ENCODE results near the gene LRP8.

Gene LRP8

DNA sequence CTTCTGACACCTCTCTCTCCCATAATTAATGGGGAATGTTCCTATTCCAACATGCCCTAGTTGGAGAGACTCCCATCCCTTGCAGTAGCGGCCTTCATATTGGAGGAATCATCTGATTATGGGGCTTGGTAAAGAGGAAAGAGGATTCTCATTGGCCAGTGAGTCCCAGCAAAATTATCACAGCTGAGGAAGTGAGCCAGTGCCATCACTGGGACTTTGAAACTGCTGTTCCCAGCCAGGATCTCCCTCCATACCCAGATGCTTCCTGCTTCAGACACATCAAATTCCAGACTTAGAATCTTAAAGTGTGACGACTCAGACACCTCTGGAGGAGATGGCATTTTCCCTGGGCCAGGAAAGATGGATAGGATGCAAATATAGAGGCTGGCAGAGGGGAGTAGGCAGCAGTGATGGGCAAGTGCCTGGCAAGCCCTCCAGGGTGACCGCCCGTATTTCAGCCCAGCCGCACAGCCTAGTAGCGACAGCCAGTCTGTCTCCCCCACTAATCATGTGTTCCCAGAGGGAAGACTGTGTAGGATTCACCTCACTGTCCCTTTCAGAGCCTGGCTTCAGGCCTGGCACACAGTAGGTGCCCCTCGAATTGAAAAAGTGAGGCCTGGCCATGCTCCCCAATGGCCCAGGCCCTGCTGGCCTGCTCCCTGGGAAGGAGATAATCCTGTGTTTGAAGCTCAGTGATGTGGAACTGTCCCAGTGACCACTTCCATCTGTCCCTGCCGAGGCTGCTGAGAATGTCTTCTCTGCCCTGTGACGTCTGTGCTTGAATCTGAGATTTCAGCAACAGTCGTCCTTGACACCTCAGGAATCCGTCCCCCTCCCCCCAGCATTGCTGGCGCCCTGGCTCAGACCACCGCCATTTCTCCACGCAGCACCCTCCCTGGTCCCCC, 48.3 kb downstream of the LRP8 start:
- no peak for DNase-seq

DNA sequence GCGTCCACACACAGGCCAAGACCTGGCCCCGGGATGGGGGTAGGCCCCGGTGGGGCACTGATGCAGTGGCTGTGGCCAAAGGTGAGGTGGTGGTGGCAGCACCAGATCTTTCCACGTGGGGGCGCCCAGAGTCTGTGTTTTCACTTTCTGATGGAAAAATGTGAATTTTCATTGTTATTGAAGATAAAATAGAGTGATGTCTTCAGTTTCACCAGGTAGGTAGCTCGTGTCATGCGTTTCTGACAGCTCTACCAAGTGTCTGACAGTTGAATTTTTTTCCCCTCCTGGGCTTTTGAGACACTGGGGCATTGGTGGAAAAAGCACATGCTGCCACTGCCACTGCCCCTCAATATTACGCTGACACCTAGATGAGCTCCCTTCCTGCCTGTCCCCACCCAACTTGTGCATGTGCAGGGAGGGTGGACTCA, 49.6 kb downstream of the LRP8 start:
- no peak for DNase-seq

DNA sequence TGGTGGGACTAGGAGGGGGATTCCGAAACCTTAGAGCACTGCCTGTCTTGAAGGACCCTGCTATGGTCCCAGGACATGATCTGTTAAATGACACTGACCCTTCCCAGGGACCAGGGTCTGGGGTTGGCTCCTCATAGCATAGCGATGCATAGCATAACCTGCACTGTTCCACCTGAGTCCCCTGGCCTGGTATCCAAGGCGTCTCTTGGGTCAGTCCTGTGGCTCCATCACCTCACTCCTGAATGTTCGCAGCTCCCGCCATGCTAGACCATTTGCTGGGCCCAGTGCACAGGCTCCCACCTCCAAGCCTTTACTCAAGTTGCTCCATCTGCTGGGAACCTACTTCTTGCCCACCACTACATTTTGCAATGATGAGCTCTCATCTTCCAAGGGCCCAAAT, 50.5 kb downstream of the LRP8 start:
- DNase-seq = no peak

DNA sequence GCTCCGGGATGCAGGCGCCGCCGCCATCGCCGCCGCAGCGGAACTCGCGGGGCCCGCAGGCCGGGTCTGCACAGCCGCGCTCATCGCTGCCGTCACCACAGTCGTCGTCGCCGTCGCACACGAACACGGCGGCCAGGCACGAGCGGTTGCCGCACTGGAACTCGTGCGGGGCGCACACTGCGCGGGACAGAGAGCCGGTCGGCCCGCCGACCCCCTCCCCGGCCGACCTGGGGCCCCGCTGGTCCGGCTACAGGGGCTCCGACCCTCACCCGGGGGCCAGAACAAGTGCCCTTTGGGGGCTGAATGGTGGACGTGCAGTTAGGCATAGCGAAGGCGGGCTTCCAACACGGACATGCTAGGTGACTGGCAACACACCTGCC, 51.0 kb downstream of the LRP8 start:
- DNase-seq = no peak

DNA sequence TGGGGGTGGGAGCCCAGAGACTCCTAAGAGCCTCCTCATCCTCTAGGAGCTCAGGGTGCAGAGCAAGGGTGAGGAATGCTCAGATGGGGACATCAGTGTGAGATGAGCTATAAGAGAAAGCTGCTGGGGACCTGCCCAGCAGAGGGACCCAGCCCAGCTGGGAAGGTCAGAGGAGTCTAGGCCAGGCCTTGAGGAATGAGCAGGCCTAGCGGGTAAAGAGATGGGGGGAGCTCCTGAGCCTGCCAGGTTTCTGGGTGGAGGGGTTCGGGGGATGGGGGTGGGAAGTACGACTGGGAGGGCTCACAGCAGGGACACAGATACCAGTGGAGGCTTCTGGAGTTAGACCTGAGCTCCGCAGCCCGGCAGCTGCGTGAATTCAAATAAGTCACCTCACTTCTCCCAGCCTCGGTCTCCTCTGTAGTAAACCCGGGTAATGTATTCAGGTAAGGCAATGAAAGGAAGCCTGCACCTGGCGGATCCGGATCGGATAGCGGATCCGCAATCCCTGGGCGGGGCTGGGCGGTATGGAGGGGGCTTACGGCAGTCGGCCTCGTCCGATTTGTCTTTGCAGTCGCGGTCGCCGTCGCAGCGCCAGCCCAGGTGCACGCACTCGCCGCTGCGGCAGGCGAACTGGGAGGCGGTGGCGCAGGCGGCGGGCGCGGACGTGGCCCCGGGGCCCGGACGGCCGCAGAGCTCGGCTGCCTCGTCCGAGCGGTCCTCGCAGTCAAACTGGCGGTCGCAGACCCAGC, 51.5 kb downstream of the LRP8 start:
- no peak for DNase-seq

DNA sequence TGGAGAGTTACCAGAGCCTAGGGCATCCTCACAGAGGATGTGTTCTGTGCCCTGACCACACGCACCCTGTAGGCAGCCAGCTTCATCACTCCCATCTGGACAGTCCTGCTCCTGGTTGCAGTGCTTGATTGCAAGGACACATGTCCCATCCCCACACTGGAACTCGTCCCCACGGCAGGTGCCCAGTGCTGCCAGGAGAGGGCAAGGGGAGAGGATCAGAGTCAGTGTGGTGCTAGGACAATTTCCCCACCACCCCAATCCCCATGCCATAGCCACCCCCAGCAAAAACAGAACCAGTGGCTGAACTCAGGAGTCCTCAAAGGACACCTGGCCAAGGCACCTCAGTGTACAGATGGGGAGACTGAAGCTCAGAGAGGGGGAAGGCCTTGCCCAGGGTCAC, 52.3 kb downstream of the LRP8 start:
- DNase-seq = no peak

DNA sequence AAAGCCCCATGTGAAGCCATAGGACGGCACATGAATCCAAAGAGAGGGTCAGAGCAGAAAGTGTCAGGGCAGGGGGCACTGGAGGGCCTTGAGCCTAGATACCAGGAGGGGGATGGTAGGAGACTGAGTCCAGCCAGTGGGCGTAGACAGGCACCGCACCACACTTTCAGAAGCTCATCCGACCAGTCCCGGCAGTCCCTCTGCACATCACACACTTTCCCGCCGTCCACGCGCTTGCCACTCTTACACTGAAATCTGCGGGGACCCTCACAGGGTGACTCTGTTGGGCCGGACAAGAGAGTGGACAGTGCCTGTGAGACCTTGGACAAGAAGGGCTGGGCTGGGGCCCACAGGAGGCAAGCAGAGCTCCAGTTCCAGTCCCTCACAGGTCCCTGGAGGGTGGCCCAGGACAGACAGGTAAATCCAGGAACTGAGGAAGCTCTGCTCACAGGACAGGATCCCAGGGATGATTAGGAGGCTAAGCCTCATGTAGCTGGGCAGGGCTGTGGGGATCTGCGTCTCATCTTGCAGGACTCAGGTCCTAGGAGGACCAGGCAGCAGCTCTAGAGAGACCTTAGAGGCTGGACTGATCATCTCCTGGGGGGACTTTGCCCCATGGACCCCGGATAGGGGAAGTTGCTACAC, 53.2 kb downstream of the LRP8 start:
- DNase-seq = no peak

DNA sequence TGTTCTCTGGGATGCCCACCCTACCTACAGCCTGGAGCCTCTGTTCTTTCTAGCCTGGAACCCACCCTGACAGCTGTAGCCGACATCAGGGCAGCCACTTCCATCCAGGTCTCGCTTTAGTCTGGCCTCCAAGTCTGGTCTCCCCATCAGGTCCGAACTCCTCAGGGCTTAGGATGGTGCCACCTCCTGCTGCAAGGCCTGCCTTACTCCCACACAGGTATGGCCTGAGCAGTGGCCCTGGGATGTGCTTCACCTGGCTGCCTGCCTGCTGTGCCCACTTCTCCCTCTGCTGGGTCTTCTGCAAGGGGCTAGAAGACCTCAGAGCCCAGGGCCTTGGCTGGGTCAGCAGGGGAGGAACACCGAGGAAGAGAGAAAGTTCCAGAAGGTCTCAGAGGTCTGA, 53.8 kb downstream of the LRP8 start:
- no peak for DNase-seq

DNA sequence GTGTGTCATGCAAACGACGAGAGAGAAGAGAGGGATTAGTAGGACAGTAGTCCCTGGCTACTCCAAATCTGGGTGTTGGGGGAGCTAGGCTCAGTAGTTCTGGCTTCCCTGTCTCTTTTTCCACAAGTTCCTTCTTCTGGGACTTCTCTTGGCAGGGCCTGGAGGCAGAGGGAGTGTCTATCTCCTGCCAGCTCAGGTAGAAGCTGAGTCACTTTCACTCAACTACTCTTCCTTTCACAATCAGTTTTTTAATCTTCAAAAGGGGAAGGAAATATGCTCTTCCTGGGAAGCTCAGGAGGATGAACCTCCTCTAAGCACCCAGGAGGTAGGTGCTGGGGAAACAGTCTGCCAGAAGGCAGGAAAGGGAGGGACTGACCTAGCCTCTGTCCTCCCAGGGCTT, 54.3 kb downstream of the LRP8 start:
- no peak for DNase-seq

DNA sequence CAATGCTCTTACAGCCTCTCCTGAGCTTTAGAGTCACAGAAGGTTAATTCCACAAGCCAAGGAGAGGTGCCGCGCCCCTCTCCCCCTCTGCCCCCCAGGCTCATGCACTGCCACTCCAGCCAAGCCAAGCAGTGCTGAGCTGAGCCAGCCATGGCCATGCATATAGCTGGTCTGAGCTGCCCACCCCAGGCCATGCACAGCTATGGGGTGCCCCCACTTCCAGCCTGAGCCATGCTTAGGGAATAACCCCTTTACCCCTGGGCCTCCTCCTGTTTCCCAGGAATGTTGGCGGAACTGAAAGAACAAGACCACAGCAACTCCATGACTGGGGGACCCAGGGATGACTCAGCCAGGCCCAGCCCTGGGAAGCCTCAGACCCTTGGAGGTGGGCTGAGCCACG, 55.5 kb downstream of the LRP8 start:
- no peak for DNase-seq

DNA sequence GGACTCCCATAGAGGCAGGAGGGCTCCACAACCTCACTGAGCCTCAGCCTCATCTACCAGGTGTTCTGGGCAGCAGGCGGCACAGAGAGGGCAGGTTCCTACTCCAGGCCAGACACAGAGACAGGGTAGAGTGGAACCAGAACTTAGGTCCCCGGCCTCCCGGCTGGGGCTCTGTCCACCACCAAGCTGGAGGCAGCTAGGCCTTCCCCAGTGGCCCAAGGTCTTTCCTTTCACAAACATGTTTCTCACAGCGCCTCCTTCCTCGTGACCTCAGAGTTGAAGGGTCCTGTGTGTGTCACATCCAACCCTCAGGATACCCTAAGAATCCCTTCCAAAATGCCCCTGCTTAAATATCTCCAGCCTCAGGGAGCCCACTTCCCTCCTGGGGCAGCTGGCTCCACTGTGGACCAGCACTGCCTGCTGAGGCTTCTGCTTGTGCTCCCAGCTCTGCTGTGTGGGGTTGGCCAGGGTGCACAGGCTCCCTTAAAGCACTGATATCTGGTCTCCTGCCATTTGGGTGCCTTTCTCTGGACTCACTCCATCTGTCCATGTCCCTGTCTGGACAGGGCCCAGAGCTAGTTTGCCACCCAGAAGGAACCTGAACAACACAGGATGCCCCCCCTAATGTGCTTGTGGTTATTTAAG, 56.3 kb downstream of the LRP8 start:
- DNase-seq = no peak

DNA sequence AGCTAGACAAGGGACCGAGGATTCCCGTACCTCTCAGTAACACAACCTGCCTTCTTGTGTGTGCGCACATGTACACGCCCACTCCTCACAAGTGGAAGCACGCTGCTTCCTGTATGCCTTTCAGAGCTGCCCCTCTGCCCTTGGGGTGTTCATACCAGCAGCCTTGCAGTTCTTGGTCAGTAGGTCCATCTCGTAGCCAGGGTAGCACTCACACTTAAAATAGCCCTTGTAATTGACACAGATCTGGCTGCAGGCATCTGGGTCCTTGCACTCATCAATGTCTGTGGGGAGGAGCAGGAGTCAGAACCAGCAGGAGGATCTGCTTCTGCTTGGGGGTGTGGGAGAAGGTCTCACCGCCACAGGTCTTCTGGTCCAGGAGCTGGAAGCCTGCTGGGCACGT, 57.0 kb downstream of the LRP8 start:
- DNase-seq = no peak

DNA sequence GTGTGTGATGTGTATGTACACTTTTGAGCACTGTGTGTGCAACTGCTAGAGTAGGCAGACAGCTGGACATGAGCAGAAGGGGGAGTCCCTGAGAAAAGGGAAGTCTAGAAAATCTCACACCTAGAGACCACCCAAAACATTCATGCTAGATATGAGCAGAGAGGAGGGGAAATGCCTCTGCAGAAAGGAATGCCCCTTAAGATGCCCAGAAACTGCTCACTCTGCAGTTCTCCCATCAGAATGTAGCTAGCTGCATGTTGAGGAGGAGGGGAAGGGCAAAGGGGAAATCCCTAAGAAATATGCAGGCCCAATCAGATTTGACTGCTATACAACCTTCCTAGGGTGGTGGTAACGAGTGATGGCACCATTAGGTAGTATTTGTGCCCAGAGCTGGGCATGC, 57.8 kb downstream of the LRP8 start:
- no peak for DNase-seq

DNA sequence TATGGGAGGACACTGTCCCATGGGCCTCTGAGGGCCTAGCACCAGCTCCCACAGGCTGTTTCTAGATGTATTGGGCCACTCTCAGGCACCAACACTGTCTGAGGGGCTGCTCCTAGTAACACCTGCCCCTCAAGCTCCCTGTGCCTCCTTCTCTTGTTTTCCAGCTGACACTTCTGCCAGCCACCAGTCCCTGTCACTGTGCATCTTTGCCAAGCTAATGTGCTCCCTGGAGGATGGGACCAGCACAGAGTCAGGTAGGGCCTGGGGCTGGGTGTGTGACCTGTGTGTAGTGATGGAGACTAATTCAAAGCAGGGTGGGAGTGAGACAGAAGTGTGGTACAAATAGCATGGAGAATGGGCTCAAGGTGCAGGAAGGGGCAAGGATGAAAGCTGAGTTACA, 60.1 kb downstream of the LRP8 start:
- no peak for DNase-seq

DNA sequence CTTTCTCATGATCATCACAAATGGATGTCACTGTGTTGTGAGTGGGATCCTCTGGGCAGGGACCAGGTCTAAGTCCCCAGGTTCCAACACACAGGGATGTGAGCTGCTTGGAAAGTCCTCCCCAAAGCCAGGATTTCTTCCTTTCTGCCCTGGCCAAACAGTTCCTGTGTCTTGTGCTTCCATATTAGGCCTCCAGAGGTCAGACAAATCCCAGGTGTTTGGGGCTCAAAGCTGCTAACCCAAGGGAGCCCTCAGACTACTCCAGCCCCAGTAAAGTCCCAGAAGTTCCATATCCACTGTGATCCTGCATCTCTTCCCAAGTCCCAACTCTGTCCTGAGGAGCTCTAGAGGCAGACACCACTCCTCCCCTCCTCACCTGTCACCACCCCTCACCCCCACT, 61.8 kb downstream of the LRP8 start:
- DNase-seq = no peak

DNA sequence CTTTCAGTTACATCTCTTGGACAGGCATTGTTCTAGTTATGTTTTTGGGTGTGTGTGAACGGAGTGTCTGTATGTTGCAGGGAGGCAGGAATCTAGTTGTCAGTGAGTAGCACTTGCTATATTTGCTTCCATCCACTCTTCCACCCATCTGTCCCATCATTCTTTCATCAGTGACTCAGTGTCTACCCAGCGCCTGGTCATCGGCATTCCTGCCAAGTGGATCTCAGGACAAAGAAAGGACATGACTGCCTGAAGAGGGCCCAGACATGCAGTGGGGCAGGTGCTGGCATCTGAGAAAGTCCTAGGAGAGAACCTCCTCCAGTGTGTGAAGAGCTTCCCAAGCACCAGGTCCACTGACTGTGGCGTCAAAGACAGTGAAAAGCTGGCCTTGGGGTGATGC, 62.3 kb downstream of the LRP8 start:
- DNase-seq = no peak

DNA sequence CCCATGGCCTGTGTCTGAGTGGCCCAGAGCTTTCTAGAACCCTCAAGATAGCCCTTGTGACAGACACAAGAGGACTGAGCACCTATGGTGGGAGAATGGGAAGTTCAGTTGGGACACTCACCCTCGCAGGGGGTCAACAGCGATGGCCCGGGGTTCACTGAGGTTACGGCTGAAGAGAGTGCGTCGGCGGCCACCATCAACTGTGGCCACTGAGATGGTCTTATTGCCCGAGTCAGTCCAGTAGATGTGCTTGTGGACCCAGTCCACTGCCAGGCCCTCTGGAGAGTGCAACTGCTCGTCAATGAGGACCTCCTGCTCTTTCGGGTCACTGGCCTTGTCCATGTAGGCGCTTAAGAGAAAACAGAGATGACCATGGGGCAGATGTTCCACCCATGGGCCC, 63.8 kb downstream of the LRP8 start:
- DNase-seq = no peak

DNA sequence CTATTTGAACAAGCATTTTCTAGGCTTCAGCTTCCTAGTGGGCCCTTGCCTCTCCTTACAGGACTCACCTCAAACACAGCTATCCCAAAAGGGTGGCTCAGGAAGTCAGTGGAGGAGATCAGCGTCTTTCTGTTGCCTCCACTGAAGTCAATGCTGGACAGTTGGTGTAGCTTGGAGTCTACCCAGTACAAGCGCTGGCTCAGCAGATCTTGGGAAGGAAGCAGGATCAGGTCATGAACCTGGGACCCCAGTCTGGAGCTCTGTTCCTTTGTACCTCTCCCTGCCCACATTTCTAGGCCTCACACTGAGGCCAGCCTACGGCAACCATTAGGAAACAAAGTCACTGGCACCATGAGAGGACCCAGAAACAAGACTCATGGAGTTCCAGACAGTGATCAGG, 65.9 kb downstream of the LRP8 start:
- DNase-seq = no peak

DNA sequence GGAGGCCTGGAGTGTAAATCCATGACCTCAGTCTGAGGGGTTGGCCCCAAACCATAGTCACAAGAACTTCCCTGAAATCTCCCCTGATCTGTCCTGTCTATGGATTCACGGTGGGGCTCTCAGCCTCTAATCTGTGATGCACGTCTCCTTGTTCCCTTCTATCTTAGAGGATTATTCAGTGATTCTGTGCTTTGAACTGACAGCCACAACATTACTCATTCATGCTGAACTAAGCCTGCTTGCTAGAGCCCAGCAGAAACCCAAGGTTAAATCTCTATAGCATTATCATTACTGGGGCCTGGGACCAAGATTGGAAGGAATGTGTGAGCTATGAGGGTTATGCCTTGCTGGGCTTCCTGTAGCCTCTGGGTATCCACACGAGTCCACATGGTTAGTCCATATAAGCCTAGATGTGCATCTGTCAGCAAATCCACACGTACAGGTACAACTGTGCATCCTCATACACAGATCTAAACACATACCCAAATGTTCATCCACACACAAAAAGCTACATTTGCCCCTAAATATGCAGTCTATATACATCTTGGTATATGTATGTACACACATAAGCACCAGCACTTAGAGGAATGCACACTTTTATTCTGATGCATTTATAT, 67.1 kb downstream of the LRP8 start:
- no peak for DNase-seq

DNA sequence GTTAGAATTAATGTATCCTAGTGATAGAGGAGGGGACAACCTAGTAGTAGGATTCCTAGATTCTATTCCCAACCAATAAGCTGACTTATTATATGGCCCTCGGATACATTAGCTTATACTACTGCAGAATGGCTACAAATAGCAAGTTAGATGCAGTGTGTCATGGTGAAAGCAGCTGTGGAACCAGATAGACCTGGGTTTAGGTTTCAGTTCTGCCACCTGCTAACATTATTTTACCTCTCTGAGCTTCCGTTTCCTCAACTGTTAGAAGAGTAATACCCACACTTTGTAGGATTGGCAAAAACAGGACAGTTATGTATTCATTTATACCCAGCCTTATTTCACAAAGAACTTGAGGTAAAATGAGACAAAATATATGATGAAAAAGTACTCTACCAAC, 67.9 kb downstream of the LRP8 start:
- no peak for DNase-seq

DNA sequence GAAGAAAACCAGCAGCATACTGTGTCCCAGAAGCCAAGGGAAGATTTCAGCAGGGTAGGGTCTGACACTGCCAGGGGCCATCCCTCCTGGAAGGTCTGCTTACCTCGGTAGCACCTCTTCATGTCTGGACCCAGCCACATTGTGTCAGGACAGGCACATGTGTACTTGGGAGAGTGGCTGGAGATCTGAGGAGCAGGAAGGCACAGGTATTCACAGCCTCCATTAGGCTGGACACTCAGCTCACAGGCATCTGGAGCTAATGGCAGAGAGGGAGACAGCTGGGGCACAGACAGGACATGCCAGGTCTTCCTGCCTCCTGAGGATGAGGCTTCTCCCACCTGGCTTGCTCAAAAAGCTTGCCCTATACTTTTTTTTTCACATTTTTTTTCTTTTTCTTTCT, 69.7 kb downstream of the LRP8 start:
- no peak for DNase-seq

DNA sequence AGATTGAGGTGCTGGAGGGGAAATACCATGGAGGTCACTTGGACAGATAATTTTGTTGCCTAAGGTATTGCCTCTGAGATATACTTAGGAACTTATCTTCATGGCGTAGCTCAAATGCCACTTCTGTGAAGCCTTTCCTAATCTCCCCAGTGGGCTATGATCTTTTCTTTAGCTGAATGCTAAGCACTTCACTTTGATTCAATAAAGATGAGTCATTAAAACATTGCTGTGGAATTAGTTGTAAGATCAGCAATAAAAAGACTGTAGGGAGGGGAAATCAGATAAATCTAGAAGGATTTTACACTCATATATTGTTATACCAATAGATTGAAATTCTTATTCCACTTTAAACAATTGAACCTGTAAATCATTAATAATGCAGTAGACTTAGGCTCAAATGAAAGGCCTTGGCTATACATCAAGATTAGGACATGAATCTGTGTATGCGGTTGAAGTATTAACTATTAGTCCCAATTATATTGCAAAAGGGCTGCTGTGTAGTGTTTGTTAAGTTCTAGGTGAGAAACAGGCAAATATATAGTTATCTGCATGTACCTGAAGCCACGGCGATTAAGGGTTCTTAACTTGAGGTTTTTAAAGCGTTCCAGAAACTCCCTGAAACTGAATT, 70.3 kb downstream of the LRP8 start:
- DNase-seq = no peak
